Dermis microvascular lymphatic vessel endothelial cell (primary cell): ENCODE data around the gene CLIC4. TPM values are rescaled to one million over a fixed set of nuclear protein-coding genes. Genes with fewer than 3 reads are reported as not detected.
A peak's percentile ranks its signal among the peaks of the same experiment; 100 is the strongest.
"Not testable (repeated sequence)": the region's sequence is repeated elsewhere in the genome, so short reads cannot be mapped to it uniquely, and the experiment has no call there.

Source experiments
- DNase-seq, 2 donors: peaks; one replicate each; pipeline versions ENCODE4 v3.0.0 to v3.0.0-alpha.2; 2010; ENCODE audit warnings: low read depth in 2 of 2
- total RNA-seq: library from RNA; depleted of rRNA; stranded (reverse); fragments of >200 nt; gene quantifications from 2 replicates; pipeline ENCODE4 v1.2.1, GENCODE V29; 2014

Gene CLIC4
- total RNA-seq, 1 donor from 2014 or later = 173 TPM

GRCh38 chr1:24745711-24746413 is 615 bp downstream of the CLIC4 start:
- peak in 1 of 2 donors; percentile 70 for DNase-seq

GRCh38 chr1:24748191-24749121 is 3.2 kb downstream of the CLIC4 start:
- DNase-seq = no peak

GRCh38 chr1:24749252-24749651 is 4.0 kb downstream of the CLIC4 start:
- no peak for DNase-seq

- DNase-seq = no peak
Measured at GRCh38 chr1:24749886-24750285, 4.6 kb downstream of the CLIC4 start.

- DNase-seq = no peak
Measured at GRCh38 chr1:24751833-24752232, 6.6 kb downstream of the CLIC4 start.

GRCh38 chr1:24752305-24752704 is 7.1 kb downstream of the CLIC4 start:
- DNase-seq = no peak

GRCh38 chr1:24754229-24754628 is 9.0 kb downstream of the CLIC4 start:
- DNase-seq = peak in 1 of 2 donors; percentile 81

GRCh38 chr1:24755323-24755722 is 10.1 kb downstream of the CLIC4 start:
- DNase-seq = not testable (repeated sequence)

GRCh38 chr1:24756395-24756794 is 11.1 kb downstream of the CLIC4 start:
- no peak for DNase-seq

GRCh38 chr1:24759492-24759891 is 14.2 kb downstream of the CLIC4 start:
- no peak for DNase-seq

- DNase-seq = no peak
Measured at GRCh38 chr1:24761582-24761981, 16.3 kb downstream of the CLIC4 start.

- DNase-seq = no peak
Measured at GRCh38 chr1:24762133-24762676, 17.0 kb downstream of the CLIC4 start.

GRCh38 chr1:24763671-24764070 is 18.4 kb downstream of the CLIC4 start:
- DNase-seq = no peak

- no peak for DNase-seq
Measured at GRCh38 chr1:24764439-24764838, 19.2 kb downstream of the CLIC4 start.

- no peak for DNase-seq
Measured at GRCh38 chr1:24764848-24765247, 19.6 kb downstream of the CLIC4 start.

- peak in 1 of 2 donors; percentile 71 for DNase-seq
Measured at GRCh38 chr1:24765308-24765988, 20.2 kb downstream of the CLIC4 start.

GRCh38 chr1:24767351-24767750 is 22.1 kb downstream of the CLIC4 start:
- no peak for DNase-seq

GRCh38 chr1:24768873-24769605 is 23.8 kb downstream of the CLIC4 start:
- DNase-seq = no peak

- DNase-seq = peak in 1 of 2 donors; percentile 86
Measured at GRCh38 chr1:24769656-24770651, 24.7 kb downstream of the CLIC4 start.

GRCh38 chr1:24770881-24771280 is 25.6 kb downstream of the CLIC4 start:
- DNase-seq = no peak
